ENCODE results near the gene TBC1D21. TPM values are rescaled to one million over a fixed set of nuclear protein-coding genes. Genes with fewer than 3 reads are reported as not detected.

TBC1D21 gene
- total RNA-seq, 4 donors from 2014 or later = not detected

DNA sequence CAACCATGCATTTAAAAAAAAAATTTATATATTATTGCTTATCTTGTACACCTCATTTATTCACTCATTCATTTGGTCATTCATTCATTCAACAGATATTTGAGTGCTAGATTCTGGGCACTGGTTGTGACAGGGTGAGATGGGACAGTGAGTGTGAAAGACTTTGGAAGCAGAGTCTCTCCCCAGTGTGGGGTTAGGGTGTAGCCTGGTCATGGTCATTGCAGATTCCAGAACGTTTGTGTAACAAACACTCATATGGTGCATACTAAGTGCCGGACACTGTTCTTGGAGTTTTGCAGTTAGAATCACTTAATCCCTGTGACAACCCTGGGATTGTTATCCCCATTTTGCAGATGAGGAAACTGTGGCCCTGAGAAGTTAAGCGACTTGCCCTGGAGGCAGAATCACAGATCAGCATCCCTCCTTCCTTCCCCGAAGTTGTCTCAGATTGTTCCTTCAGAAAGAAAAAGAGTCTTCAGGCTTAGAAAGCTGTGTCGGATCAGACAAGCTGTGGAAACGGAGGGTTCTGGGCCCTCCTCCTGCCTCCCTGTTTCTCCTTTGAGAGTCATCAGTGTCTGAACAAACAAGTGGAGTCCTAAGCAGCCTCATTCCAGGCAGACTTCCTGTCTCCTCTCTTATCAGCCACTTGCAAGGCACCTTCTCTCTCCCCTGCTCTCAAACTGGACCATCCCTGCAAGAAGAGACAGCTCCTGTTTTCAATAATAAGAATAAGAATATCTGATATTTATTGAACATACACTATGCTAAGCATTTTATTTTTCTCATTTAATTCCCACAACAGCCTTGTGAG is 59.2 kb downstream of the TBC1D21 start:
- intact Hi-C loops (cut with DNase I) = no loop called here
- no peaks in the 10 kb centered on the region for H3K27me3 ChIP-seq
- no peak for DNase-seq
- H3K4me3 ChIP-seq (replicated peaks in 1 of 3) = no peak overlapping the region
- H3K4me1 ChIP-seq = peaks cover 5 to 6% of the 10 kb centered on the region in 2 donors
- H3K27ac ChIP-seq = no peak overlapping the region
- no peaks in the 10 kb centered on the region for H3K36me3 ChIP-seq
- H3K9me3 ChIP-seq = no peaks in the 10 kb centered on the region
- 64 to 80% methylated on average over 6 of the region's 6 CpGs for WGBS, 2 donors
- TF ChIP-seq, protein P1, sequence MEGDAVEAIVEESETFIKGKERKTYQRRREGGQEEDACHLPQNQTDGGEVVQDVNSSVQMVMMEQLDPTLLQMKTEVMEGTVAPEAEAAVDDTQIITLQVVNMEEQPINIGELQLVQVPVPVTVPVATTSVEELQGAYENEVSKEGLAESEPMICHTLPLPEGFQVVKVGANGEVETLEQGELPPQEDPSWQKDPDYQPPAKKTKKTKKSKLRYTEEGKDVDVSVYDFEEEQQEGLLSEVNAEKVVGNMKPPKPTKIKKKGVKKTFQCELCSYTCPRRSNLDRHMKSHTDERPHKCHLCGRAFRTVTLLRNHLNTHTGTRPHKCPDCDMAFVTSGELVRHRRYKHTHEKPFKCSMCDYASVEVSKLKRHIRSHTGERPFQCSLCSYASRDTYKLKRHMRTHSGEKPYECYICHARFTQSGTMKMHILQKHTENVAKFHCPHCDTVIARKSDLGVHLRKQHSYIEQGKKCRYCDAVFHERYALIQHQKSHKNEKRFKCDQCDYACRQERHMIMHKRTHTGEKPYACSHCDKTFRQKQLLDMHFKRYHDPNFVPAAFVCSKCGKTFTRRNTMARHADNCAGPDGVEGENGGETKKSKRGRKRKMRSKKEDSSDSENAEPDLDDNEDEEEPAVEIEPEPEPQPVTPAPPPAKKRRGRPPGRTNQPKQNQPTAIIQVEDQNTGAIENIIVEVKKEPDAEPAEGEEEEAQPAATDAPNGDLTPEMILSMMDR (IDR thresholded peaks at IDR 0.05) = no peak
- no peak for TF ChIP-seq POLR2A (IDR thresholded peaks at IDR 0.05)

DNA sequence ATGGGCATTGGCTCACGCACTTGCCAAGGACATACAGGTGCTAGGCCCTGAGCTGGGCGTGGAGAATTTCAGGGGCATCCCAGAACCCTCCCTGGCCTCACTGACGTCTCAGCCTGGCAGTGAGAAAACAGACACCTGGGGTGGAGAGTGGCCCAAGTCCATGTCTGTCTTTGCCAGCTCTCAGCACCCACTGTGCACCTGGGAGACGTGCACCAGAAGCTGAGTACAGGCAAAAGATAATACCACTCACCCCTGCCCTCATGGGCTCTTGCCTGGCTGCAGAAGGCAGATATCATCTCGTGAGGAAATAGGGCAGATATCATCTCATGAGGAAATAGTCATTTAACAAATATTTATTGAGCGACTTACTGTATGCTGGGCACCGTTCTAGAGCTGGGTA is 60.9 kb downstream of the TBC1D21 start:
- H3K4me3 ChIP-seq (replicated peaks in 1 of 3) = no peak overlapping the region
- no peaks in the 10 kb centered on the region for H3K27me3 ChIP-seq
- WGBS, 2 donors = 89 to 96% methylated on average over 5 to 6 of the region's 7 CpGs
- no peak overlapping the region for H3K27ac ChIP-seq
- H3K4me1 ChIP-seq = no peaks in the 10 kb centered on the region
- DNase-seq = no peak
- intact Hi-C loops (cut with DNase I) = no loop called here
- TF ChIP-seq, protein P1 (IDR thresholded peaks at IDR 0.05) = no peak
- TF ChIP-seq POLR2A (IDR thresholded peaks at IDR 0.05) = no peak
- H3K36me3 ChIP-seq = no peaks in the 10 kb centered on the region
- no peaks in the 10 kb centered on the region for H3K9me3 ChIP-seq

DNA sequence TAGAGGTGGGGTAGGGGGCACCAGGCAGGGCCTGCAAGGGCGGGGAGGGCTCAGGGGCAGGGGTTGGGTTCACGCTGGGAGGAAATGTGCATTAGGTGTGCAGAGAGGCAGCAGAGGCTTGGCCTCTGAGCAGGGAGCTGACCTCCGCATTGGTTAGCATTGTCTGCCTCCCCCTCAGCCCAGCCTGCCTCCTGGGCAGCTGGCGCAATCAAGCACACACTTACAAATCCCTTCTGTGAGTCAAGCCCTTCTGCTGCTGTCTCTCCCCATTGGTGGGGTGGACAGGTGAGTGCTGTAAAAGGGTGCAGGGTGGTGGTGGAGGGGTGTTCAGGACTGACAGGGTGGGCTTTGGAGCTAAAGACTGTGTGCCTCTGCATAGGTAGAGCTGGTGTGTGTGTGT is 62.2 kb downstream of the TBC1D21 start:
- H3K4me3 ChIP-seq (replicated peaks in 1 of 3) = no peak overlapping the region
- intact Hi-C loops (cut with DNase I) = no loop called here
- no peak for DNase-seq
- H3K27me3 ChIP-seq = no peaks in the 10 kb centered on the region
- H3K27ac ChIP-seq = no peak overlapping the region
- TF ChIP-seq POLR2A (IDR thresholded peaks at IDR 0.05) = no peak
- TF ChIP-seq, protein P1 (IDR thresholded peaks at IDR 0.05) = no peak
- WGBS, 2 donors = 96 to 98% methylated on average over 3 to 4 of the region's 4 CpGs
- H3K9me3 ChIP-seq = no peaks in the 10 kb centered on the region
- no peaks in the 10 kb centered on the region for H3K36me3 ChIP-seq
- no peaks in the 10 kb centered on the region for H3K4me1 ChIP-seq

DNA sequence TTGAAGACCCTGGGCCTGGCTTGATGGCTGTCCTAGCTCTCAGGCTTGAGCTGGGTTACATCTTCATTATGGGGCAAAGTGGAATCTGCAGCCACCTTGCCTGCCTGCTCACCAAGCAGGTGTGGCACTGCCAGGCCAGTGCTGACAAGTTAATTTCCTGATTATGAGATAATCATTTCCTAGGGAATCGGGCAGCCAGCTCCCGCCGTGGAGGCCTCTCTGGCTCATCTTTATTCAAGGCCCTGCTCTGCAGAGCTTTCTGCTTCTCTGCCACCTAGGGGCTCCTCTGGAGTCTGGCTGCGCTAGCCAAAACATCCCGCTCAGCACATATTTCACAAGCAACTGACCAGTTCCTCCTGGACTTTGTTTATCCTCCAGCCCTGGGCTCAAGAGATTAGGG is 62.8 kb downstream of the TBC1D21 start:
- 62 to 71% methylated on average over 5 of the region's 5 CpGs for WGBS, 2 donors
- H3K4me3 ChIP-seq (replicated peaks in 1 of 3) = no peak overlapping the region
- no peak for DNase-seq
- no peaks in the 10 kb centered on the region for H3K9me3 ChIP-seq
- no peaks in the 10 kb centered on the region for H3K4me1 ChIP-seq
- H3K27ac ChIP-seq = no peak overlapping the region
- H3K27me3 ChIP-seq = no peaks in the 10 kb centered on the region
- intact Hi-C loops (cut with DNase I) = no loop called here
- TF ChIP-seq, protein P1 (IDR thresholded peaks at IDR 0.05) = no peak
- no peak for TF ChIP-seq POLR2A (IDR thresholded peaks at IDR 0.05)
- no peaks in the 10 kb centered on the region for H3K36me3 ChIP-seq

DNA sequence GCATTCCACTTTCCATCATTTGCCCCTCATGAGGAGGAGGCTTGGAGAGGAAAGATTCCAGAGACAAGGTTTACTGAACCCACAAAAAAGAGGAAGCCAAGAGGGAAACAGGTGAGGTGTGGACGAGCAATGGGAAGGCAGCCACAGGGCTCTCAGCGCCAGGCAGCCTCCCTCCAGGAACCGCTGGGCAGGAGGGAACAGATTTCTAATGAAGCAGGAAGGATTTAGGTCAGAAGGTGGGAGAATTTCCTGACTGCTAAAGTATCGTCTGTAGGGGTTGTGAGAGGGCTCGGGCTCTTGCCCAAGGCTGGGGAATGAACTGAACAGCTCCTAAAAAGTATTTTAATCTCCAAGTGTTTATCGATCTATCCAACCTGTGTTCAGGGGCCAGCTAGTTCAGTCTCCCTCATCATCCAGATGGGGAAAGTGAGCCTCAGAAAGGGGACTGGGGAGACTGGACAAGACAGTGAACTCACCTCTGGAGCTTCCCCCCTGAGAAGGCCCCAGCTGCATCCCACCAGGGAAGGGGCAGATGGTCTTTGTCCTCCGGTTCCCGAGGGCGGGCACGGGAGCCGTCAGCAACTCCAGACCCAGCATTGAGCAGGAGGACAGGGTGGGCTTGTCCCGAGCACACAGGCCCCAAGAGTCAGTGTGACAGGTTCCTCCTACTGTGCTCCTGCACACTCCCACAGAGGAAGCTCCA is 63.4 kb downstream of the TBC1D21 start:
- TF ChIP-seq, protein P1 (IDR thresholded peaks at IDR 0.05) = no peak
- TF ChIP-seq POLR2A (IDR thresholded peaks at IDR 0.05) = no peak
- WGBS, 2 donors = 59 to 60% methylated on average over 8 to 9 of the region's 12 CpGs
- no peaks in the 10 kb centered on the region for H3K9me3 ChIP-seq
- H3K4me1 ChIP-seq = no peaks in the 10 kb centered on the region
- intact Hi-C loops (cut with DNase I) = no loop called here
- DNase-seq = no peak
- no peak overlapping the region for H3K4me3 ChIP-seq (replicated peaks in 1 of 3)
- no peak overlapping the region for H3K27ac ChIP-seq
- H3K27me3 ChIP-seq = no peaks in the 10 kb centered on the region
- H3K36me3 ChIP-seq = no peaks in the 10 kb centered on the region
